ENCODE results near the gene DCAF15.

- TF ChIP-seq, protein P1, sequence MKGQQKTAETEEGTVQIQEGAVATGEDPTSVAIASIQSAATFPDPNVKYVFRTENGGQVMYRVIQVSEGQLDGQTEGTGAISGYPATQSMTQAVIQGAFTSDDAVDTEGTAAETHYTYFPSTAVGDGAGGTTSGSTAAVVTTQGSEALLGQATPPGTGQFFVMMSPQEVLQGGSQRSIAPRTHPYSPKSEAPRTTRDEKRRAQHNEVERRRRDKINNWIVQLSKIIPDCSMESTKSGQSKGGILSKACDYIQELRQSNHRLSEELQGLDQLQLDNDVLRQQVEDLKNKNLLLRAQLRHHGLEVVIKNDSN (IDR thresholded peaks at IDR 0.05), result no peak
- TF ChIP-seq, protein P2, sequence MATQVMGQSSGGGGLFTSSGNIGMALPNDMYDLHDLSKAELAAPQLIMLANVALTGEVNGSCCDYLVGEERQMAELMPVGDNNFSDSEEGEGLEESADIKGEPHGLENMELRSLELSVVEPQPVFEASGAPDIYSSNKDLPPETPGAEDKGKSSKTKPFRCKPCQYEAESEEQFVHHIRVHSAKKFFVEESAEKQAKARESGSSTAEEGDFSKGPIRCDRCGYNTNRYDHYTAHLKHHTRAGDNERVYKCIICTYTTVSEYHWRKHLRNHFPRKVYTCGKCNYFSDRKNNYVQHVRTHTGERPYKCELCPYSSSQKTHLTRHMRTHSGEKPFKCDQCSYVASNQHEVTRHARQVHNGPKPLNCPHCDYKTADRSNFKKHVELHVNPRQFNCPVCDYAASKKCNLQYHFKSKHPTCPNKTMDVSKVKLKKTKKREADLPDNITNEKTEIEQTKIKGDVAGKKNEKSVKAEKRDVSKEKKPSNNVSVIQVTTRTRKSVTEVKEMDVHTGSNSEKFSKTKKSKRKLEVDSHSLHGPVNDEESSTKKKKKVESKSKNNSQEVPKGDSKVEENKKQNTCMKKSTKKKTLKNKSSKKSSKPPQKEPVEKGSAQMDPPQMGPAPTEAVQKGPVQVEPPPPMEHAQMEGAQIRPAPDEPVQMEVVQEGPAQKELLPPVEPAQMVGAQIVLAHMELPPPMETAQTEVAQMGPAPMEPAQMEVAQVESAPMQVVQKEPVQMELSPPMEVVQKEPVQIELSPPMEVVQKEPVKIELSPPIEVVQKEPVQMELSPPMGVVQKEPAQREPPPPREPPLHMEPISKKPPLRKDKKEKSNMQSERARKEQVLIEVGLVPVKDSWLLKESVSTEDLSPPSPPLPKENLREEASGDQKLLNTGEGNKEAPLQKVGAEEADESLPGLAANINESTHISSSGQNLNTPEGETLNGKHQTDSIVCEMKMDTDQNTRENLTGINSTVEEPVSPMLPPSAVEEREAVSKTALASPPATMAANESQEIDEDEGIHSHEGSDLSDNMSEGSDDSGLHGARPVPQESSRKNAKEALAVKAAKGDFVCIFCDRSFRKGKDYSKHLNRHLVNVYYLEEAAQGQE (IDR thresholded peaks at IDR 0.05; ENCODE audit: low read depth), result no peak
- no peak for TF ChIP-seq CREB1 (IDR thresholded peaks at IDR 0.05; ENCODE audit: low read depth)
- TF ChIP-seq, protein P3, sequence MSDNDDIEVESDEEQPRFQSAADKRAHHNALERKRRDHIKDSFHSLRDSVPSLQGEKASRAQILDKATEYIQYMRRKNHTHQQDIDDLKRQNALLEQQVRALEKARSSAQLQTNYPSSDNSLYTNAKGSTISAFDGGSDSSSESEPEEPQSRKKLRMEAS (IDR thresholded peaks at IDR 0.05), result no peak
- no peak for TF ChIP-seq NFIC (IDR thresholded peaks at IDR 0.05)
- TF ChIP-seq TAF1 (IDR thresholded peaks at IDR 0.05; ENCODE audit: low read depth), result no peak
- no peak for TF ChIP-seq RAD21 (IDR thresholded peaks at IDR 0.05; ENCODE audit: low read depth)
- TF ChIP-seq YY1 (IDR thresholded peaks at IDR 0.05; ENCODE audit: low read depth), result no peak
- TF ChIP-seq TEAD4 (IDR thresholded peaks at IDR 0.05), result no peak
- TF ChIP-seq CEBPB (IDR thresholded peaks at IDR 0.05), result no peak
- TF ChIP-seq EGR1 (IDR thresholded peaks at IDR 0.05), result no peak
- no peak for TF ChIP-seq ZBTB7A (IDR thresholded peaks at IDR 0.05; ENCODE audit: low read depth)
- no peak for TF ChIP-seq EP300 (IDR thresholded peaks at IDR 0.05; ENCODE audit: borderline replicate concordance)
- no peak for TF ChIP-seq TCF12 (IDR thresholded peaks at IDR 0.05; ENCODE audit: low read depth)
Observed at GRCh38 chr19:13968383-13968935, 16.1 kb downstream of the DCAF15 start.
